IMR-90 (cell line): ENCODE measurements around the gene FTO. TPM values are rescaled to one million over a fixed set of nuclear protein-coding genes. Genes with fewer than 3 reads are reported as not detected.

ENCODE experiments used
- ATAC-seq: fragments of 200-7000 bp; cut with Tn5 transposase; 2 replicates; pipeline ENCODE4 v1.9.1; 2020; ENCODE audit warnings: low read depth, mild to moderate bottlenecking, moderate library complexity
- BruUV-seq: library from RNA; stranded (reverse); fragments of 400-500 nt; replicated peaks from 2 replicates; lab custom pipeline; 2021; lab: Mats Ljungman, UMichigan
- CTCF ChIA-PET: fragments of 300-600 bp; formaldehyde crosslinking; extraction: SDS; loops from one replicate; lab custom pipeline; 2021; ENCODE audit warnings: antibody characterized with exemption; lab: Yijun Ruan, JAX
- POLR2A ChIA-PET: fragments of 300-600 bp; sonication (Branson Sonifier 250); formaldehyde crosslinking; loops from one replicate; lab custom pipeline; 2022; ENCODE audit warnings: antibody characterized with exemption; ENCODE audit not compliant: unreplicated experiment; lab: Charles Lee
- DNase-seq: peaks from one replicate; pipeline ENCODE4 v3.0.0; 2013
- H2AFZ ChIP-seq: replicated peaks from 2 replicates; pipeline ENCODE3; 2013; ENCODE audit warnings: low read length, mild to moderate bottlenecking; ENCODE audit not compliant: poor library complexity
- H2AK5ac ChIP-seq: 2 replicates; pipeline ENCODE4 v1.6.1; 2013; ENCODE audit warnings: low read depth, low read length, inconsistent platforms
- H2AK9ac ChIP-seq: replicated peaks from 2 replicates; pipeline ENCODE3; 2013; ENCODE audit warnings: mild to moderate bottlenecking, low read depth, low read length, moderate library complexity; ENCODE audit not compliant: poor library complexity
- H2BK120ac ChIP-seq: 2 replicates; pipeline ENCODE4 v1.6.1; 2013; ENCODE audit warnings: low read depth, low read length, inconsistent platforms
- H2BK15ac ChIP-seq: 3 replicates; pipeline ENCODE4 v1.6.1; 2013; ENCODE audit warnings: low read depth, low read length, inconsistent platforms
- H2BK20ac ChIP-seq: 2 replicates; pipeline ENCODE4 v1.6.1; 2013; ENCODE audit warnings: low read depth, mild to moderate bottlenecking, inconsistent platforms, low read length, moderate library complexity
- H2BK5ac ChIP-seq: 2 replicates; pipeline ENCODE4 v1.6.1; 2013; ENCODE audit warnings: mild to moderate bottlenecking, low read depth, low read length, inconsistent platforms; ENCODE audit not compliant: poor library complexity, severe bottlenecking
- H3K14ac ChIP-seq: replicated peaks from 2 replicates; pipeline ENCODE4 v1.6.1; 2013; ENCODE audit warnings: low read depth, low read length, inconsistent platforms
- H3K18ac ChIP-seq: 2 replicates; pipeline ENCODE4 v1.6.1; 2013; ENCODE audit warnings: low read depth, low read length, control low read depth
- H3K23ac ChIP-seq: 2 replicates; pipeline ENCODE4 v1.6.1; 2013; ENCODE audit warnings: low read depth, low read length, inconsistent platforms
- H3K27ac ChIP-seq: 2 replicates; pipeline ENCODE4 v1.5.1; 2013; ENCODE audit warnings: mild to moderate bottlenecking, control low read depth, low read length; ENCODE audit not compliant: insufficient read depth
- H3K27me3 ChIP-seq: 2 replicates; pipeline ENCODE4 v1.6.1; 2013; ENCODE audit warnings: low read length; ENCODE audit not compliant: control insufficient read depth, insufficient read depth
- H3K36me3 ChIP-seq: 2 replicates; pipeline ENCODE4 v1.6.1; 2013; ENCODE audit warnings: low read length, mixed read lengths; ENCODE audit not compliant: control insufficient read depth, insufficient read depth
- H3K4ac ChIP-seq: 2 replicates; pipeline ENCODE4 v1.6.1; 2013; ENCODE audit warnings: low read depth, low read length, inconsistent platforms
- H3K4me1 ChIP-seq: 2 replicates; pipeline ENCODE4 v1.6.1; 2013; ENCODE audit warnings: low read length, mixed read lengths; ENCODE audit not compliant: control insufficient read depth, insufficient read depth
- H3K4me2 ChIP-seq: 2 replicates; pipeline ENCODE4 v1.6.1; 2013; ENCODE audit warnings: low read depth, mild to moderate bottlenecking, control low read depth, low read length, moderate library complexity
- H3K4me3 ChIP-seq: 2 replicates; pipeline ENCODE4 v1.5.1; 2013; ENCODE audit warnings: low read depth, mild to moderate bottlenecking, control low read depth, low read length, moderate library complexity; ENCODE audit not compliant: insufficient read depth
- H3K56ac ChIP-seq: 2 replicates; pipeline ENCODE4 v1.6.1; 2013; ENCODE audit warnings: low read length, inconsistent platforms; ENCODE audit not compliant: insufficient read depth; ENCODE audit errors: extremely low read depth
- H3K79me1 ChIP-seq, 2 experiments: 2 replicates each; pipeline ENCODE4 v1.6.1; 2013; ENCODE audit warnings: low read length in 2 of 2, inconsistent platforms in 1 of 2, low read depth in 1 of 2
- H3K9ac ChIP-seq: 2 replicates; pipeline ENCODE4 v1.6.1; 2013; ENCODE audit warnings: low read depth, low read length, control low read depth
- H3K9me1 ChIP-seq: 2 replicates; pipeline ENCODE4 v1.6.1; 2013; ENCODE audit warnings: low read length, inconsistent platforms; ENCODE audit not compliant: insufficient read depth
- H3K9me3 ChIP-seq: 2 replicates; pipeline ENCODE4 v1.6.1; 2013; ENCODE audit warnings: low read length; ENCODE audit not compliant: control insufficient read depth, insufficient read depth
- H4K20me1 ChIP-seq: 2 replicates; pipeline ENCODE4 v1.6.1; 2013; ENCODE audit warnings: low read length, inconsistent platforms; ENCODE audit not compliant: insufficient read depth
- H4K5ac ChIP-seq: 2 replicates; pipeline ENCODE4 v1.6.1; 2013; ENCODE audit warnings: mild to moderate bottlenecking, low read depth, low read length, control low read depth
- H4K8ac ChIP-seq, 2 experiments: 2 replicates each; pipeline ENCODE4 v1.6.1; 2013; ENCODE audit warnings: low read depth in 2 of 2, low read length in 2 of 2, control low read depth in 1 of 2, inconsistent platforms in 1 of 2
- H4K91ac ChIP-seq: 2 replicates; pipeline ENCODE4 v1.6.1; 2013; ENCODE audit warnings: low read depth, low read length, inconsistent platforms; ENCODE audit not compliant: insufficient read depth
- BHLHE40 ChIP-seq: fragments of 150-350 bp; IDR thresholded peaks from 2 replicates; pipeline ENCODE4 v1.6.1; 2016; ENCODE audit warnings: mild to moderate bottlenecking, low read depth, low read length
- CTCF ChIP-seq: conservative IDR thresholded peaks from 2 replicates; pipeline ENCODE4 v1.5.1; 2012; ENCODE audit warnings: mild to moderate bottlenecking, low read depth, low read length, improper control_type of control experiment
- MAFK ChIP-seq: IDR thresholded peaks from 2 replicates; pipeline ENCODE4 v1.6.1; 2012; ENCODE audit warnings: low read depth, low read length, improper control_type of control experiment
- SMC3 ChIP-seq: fragments of 150-350 bp; IDR thresholded peaks from 2 replicates; pipeline ENCODE4 v1.6.1; 2016; ENCODE audit warnings: low read depth, mild to moderate bottlenecking, antibody characterized with exemption, low read length, moderate library complexity
- WGBS, 2 experiments: methylation state at CpG; one replicate each; pipeline versions ENCODE4 v1.1.5 to v1.1.7; 2013; ENCODE audit warnings: missing lambda C conversion rate in 2 of 2; ENCODE audit not compliant: insufficient read length in 1 of 2; ENCODE audit errors: extremely low coverage in 2 of 2; 5-methylcytosine and 5-hydroxymethylcytosine counted together
- dilution Hi-C: fragments of 300-500 bp; cut with HindIII; formaldehyde crosslinking; loops from one replicate; pipeline ENCODE4 v1.14.3; 2018; ENCODE audit warnings: low sequenced_read_pairs; ENCODE audit not compliant: unreplicated experiment
- in situ Hi-C: fragments of 300-500 bp; cut with MboI; formaldehyde crosslinking; loops from 3 replicates; pipeline ENCODE4 v1.14.3; 2019; ENCODE audit warnings: low sequenced_read_pairs, inconsistent platforms, mixed read lengths
- intact Hi-C: fragments of 100-400 bp; cut with micrococcal nuclease; formaldehyde crosslinking; loops from 2 replicates; pipeline ENCODE4 v1.10.0; 2022
- polyA plus RNA-seq, 3 experiments: library from polyadenylated mRNA; depleted of rRNA; stranded (reverse); fragments of >200 nt; gene quantifications; 2 replicates each; pipeline ENCODE4 v1.2.3, GENCODE V29; 2012; ENCODE audit warnings: low replicate concordance in 1 of 3
- total RNA-seq: library from RNA; depleted of rRNA; stranded (reverse); fragments of >200 nt; gene quantifications from 2 replicates; pipeline ENCODE4 v1.2.3, GENCODE V29; 2012

The FTO gene
- total and polyA plus RNA-seq, 2 of the 4 experiments (the other 2 are of a cell fraction), result 70.3 to 132 TPM

- TF ChIP-seq SMC3 (no peak), BHLHE40 (no peak), MAFK (no peak), CTCF (no peak)
- in situ Hi-C loops, result no loop called here
Observed at GRCh38 chr16:54069601-54070239, 365.8 kb downstream of the FTO start.

More at GRCh38 chr16:54069601-54070239, 365.8 kb downstream of the FTO start:
- H2AFZ ChIP-seq, result no peak overlapping the region
- no peak overlapping the region for H2BK15ac ChIP-seq
- no peak overlapping the region for H3K4ac ChIP-seq
- no peak overlapping the region for H2BK20ac ChIP-seq
- no TSS peak for BruUV-seq
- no peak overlapping the region for H3K4me2 ChIP-seq
- H4K8ac ChIP-seq, result no peak overlapping the region
- intact Hi-C loops (no loop called here), dilution Hi-C loops (no loop called here)
- POLR2A ChIA-PET, result no interaction called here
- no CpG with 5 or more reads among the region's 3 CpGs for WGBS, 2 experiments
- H3K14ac ChIP-seq, result no peak overlapping the region
- H3K9ac ChIP-seq, result no peak overlapping the region
- no peak overlapping the region for H2AK5ac ChIP-seq
- no peak overlapping the region for H2BK120ac ChIP-seq
- no peak overlapping the region for H3K18ac ChIP-seq
- no peaks in the 10 kb centered on the region for H3K36me3 ChIP-seq
- ATAC-seq, result no peak
- no peaks in the 10 kb centered on the region for H3K4me1 ChIP-seq
- no peak overlapping the region for H3K4me3 ChIP-seq
- no peak overlapping the region for H3K56ac ChIP-seq
- H3K9me3 ChIP-seq, result no peaks in the 10 kb centered on the region
- H4K5ac ChIP-seq, result no peak overlapping the region
- CTCF ChIA-PET, result interaction anchor here (0.5 kb wide), 1 partner anchor 492 kb away, joined by 5 read pairs; no protein-coding TSS in a partner anchor
- no peak overlapping the region for H4K91ac ChIP-seq
- no peak overlapping the region for H2BK5ac ChIP-seq
- H3K9me1 ChIP-seq, result no peaks in the 10 kb centered on the region; the same call in 1 of the 2 replicates
- DNase-seq, result no peak
- H3K79me1 ChIP-seq, result no peaks in the 10 kb centered on the region; a peak in 1 of 4 replicates
- no peak overlapping the region for H2AK9ac ChIP-seq
- H3K27me3 ChIP-seq, result no peaks in the 10 kb centered on the region
- no peaks in the 10 kb centered on the region; the same call in 1 of the 2 replicates for H4K20me1 ChIP-seq
- H3K23ac ChIP-seq, result no peak overlapping the region
- H3K27ac ChIP-seq, result no peak overlapping the region
